Measurements from ENCODE around the gene GBX1.

The GBX1 gene

DNA sequence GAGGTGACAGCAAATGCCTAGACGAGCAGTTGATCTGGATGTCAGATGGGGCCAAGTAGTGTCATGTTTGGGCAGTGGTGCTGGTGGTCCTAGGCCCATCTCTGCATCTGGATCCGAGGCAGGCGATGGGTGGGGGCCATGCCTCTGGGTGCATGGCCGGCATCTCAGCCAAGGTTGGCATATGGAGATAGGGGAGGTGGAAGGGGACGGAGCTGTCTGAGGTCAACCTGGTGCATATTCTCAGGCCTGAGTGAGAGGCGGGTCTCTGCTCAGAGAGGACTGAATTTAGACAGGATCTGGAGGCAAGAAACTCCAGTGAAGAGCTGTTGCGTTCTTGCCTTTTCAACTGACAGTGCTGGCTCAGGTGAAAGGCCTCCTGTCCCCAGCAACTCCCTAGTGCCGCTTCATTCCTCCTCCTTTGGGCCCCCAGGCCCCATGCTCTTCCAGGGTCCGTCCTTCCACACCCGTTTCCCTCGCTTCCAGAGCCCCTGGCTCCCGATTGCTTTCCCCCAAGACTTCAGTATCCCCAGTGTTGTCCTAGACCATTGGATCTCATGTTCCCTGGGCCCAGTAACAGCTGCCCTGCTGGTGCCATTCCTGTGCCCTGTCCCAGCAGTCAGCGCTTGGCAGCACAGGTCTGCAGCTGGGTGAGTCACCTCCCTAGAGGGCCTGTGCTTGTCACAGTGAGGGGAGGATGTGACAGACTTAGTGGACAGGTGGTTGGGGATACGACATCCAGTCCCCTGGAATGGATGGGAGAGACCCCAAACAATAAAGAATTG, 32.6 kb downstream of the GBX1 start:
- H3K4me3 ChIP-seq (ENCODE audit: low read length): no peak overlapping the region
- H3K9ac ChIP-seq (ENCODE audit: low read depth, low read length): no peak overlapping the region
- H3K27ac ChIP-seq (ENCODE audit: low read length): no peak overlapping the region
- H3K4me1 ChIP-seq (ENCODE audit: insufficient read depth, low read length): peaks cover 6% of the 10 kb centered on the region; the same call in 1 of the 2 replicates
- H3K27me3 ChIP-seq (ENCODE audit: insufficient read depth, low read length): no peaks in the 10 kb centered on the region; the same call in 1 of the 2 replicates
- H3K36me3 ChIP-seq (ENCODE audit: insufficient read depth, low read depth, low read length): peaks cover 40% of the 10 kb centered on the region
- no peaks in the 10 kb centered on the region for H3K9me3 ChIP-seq (ENCODE audit: insufficient read depth, low read depth, low read length)

DNA sequence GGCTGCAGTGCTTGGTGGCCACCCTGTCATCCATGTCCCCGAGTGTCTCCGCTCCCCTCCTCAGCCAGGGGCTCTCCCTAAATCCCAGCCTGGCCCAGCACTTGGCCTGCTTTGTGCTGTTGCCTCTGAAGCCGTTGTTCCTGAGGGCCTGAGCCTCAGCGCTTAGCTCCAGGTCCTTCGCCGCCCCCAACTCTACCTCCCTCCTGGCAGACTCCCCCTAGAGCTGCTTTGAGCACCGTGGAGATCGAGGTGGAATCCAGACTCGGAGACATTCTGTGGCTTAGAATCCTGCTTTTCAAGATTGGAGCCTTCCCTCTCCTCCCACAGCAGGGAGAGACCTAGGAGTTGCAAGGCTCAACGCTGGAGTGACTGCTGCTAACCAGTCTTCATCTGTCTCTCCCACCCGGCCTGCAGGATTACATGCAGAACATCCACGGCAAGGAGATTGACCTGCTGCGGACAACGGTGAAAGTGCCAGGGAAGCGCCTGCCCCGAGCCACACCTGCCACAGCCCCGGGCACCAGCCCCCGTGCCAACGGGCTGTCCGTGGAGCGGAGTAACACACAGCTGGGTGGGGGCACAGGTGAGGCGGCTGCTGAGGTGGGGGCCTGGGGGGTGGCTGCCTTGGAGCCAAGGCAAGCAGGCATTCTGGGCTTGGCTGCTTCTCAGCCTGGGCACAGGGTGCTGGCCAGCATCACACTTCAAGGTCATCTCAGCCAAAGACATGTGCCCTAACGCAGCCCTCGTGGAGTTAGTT, 33.3 kb downstream of the GBX1 start:
- Histone ChIP-seq H3K36me3 (ENCODE audit: insufficient read depth, low read depth, low read length) (peaks cover 46% of the 10 kb centered on the region), H3K9ac (ENCODE audit: low read depth, low read length) (no peak overlapping the region), H3K27ac (ENCODE audit: low read length) (no peak overlapping the region), H3K9me3 (ENCODE audit: insufficient read depth, low read depth, low read length) (no peaks in the 10 kb centered on the region), H3K4me1 (ENCODE audit: insufficient read depth, low read length) (peaks cover 6% of the 10 kb centered on the region; the same call in 1 of the 2 replicates), H3K4me3 (ENCODE audit: low read length) (no peak overlapping the region), H3K27me3 (ENCODE audit: insufficient read depth, low read length) (no peaks in the 10 kb centered on the region)

DNA sequence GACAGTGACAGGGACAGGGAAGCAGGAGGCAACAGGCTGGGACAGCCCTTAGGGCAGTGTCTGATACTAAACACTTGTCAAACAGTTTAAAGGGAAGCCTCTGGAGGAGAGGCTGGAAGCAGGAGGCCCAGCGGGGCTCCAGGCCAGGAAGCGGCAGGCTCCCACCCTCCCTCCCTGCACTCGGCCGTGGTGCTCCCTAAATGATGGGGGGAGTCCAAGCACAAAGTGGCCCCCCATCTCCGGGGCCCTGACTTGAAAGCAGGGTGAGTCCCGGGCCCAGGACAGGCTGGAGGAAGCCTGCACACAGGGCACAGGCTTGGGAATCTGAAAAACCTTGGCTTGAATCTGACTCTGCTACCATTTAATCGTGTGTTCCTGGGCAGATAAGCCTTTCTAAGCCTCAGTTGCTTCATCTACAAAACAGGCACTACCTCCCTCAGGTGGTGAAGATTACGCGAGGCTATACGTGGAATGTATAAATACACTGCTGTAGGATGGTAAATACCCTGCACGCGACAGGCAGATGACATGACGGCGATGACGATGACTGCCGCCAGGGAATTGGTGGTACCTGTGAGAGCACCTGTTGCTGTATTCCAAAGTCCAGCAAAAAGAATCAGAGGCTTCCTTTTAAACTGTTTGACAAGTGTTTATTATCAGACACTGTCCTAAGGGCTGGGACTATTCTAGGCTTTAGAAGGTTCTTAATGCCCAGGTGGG, 34.1 kb downstream of the GBX1 start:
- no peak overlapping the region for H3K9ac ChIP-seq (ENCODE audit: low read depth, low read length)
- peaks cover 6% of the 10 kb centered on the region; the same call in 1 of the 2 replicates for H3K4me1 ChIP-seq (ENCODE audit: insufficient read depth, low read length)
- H3K27ac ChIP-seq (ENCODE audit: low read length): no peak overlapping the region
- no peak overlapping the region for H3K4me3 ChIP-seq (ENCODE audit: low read length)
- peaks cover 53% of the 10 kb centered on the region for H3K36me3 ChIP-seq (ENCODE audit: insufficient read depth, low read depth, low read length)
- no peaks in the 10 kb centered on the region for H3K27me3 ChIP-seq (ENCODE audit: insufficient read depth, low read length)
- H3K9me3 ChIP-seq (ENCODE audit: insufficient read depth, low read depth, low read length): no peaks in the 10 kb centered on the region

DNA sequence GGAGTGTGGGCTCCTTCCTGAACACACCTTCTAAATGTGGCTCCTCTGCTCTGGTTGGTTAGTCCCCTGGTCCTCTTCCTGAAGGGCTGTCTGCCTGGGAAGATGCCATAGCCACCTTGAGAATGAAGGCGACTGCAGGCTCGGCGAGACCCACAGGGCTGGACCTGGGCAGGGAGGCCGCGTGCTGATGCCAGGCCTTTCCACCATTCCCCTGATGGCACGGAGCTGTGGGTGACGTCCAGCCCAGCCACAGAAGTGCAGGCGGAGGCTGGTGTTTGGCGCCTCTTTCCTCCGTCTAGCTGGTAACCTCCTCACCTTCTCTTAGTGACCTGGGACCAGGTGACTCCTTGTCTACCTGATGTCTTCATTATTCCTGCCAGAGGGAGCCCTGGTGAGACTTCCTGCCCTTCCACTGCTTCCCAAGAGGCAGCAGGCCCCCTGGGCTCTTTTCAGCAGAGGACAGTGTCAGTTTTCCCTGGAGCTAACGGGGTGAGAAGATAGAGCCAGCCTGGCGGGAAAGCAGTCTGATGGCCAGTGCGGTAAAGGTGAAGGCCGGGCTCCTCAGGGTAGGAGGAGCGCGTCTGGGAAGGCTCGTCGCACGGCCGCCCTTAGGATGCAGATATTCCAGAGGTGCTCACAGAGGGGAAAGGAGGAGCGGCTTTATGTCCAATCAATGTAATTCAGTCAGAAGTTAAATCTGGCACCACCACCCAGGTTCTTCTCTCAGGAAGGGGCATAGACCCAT, 34.9 kb downstream of the GBX1 start:
- H3K4me3 ChIP-seq (ENCODE audit: low read length): no peak overlapping the region
- no peak overlapping the region for H3K27ac ChIP-seq (ENCODE audit: low read length)
- H3K36me3 ChIP-seq (ENCODE audit: insufficient read depth, low read depth, low read length): peaks cover 59% of the 10 kb centered on the region
- H3K4me1 ChIP-seq (ENCODE audit: insufficient read depth, low read length): 0 out of 2 replicates have a peak, but pooled peaks cover 2% of the 10 kb centered on the region
- H3K9ac ChIP-seq (ENCODE audit: low read depth, low read length): no peak overlapping the region
- H3K9me3 ChIP-seq (ENCODE audit: insufficient read depth, low read depth, low read length): no peaks in the 10 kb centered on the region
- peaks cover under 1% of the 10 kb centered on the region; the same call in 1 of the 2 replicates for H3K27me3 ChIP-seq (ENCODE audit: insufficient read depth, low read length)

DNA sequence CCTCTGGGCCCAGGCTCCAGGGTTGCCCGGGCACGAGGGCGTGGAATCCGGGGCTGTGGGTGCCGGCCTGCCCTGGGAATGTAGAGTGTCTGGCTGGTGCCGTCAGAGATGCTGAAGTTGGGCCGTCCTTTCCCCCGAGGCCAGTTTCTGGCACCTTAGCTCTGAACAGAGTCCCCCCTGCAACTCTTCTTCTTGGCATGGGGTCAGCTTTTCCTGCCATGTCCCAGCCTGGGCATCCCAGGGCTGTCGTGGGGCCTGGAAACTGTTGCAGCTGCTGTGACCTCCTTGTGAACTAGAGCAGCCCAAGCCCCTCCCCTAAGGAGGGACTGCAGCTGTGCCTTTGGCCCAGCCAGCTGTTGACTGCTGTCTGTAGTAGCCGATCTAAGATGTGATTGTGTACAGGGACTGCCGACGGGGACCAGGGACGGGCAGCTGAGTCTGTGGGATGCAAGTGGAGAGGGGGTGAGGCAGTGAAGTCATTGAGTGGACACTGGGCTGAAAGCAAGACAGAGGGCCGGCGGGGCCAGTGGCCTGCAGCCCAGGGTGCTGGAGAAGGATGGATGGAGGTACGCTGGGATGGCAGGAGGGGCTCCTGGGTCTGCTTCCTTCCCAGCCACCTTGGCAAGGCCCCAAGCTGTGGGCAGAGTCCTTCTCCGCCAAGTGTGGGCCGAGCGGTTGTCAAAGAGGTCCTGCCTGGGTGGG, 35.8 kb downstream of the GBX1 start:
- Histone ChIP-seq H3K4me1 (ENCODE audit: insufficient read depth, low read length) (peaks cover under 1% of the 10 kb centered on the region), H3K27me3 (ENCODE audit: insufficient read depth, low read length) (peaks cover 10% of the 10 kb centered on the region), H3K27ac (ENCODE audit: low read length) (no peak overlapping the region), H3K4me3 (ENCODE audit: low read length) (no peak overlapping the region), H3K9me3 (ENCODE audit: insufficient read depth, low read depth, low read length) (no peaks in the 10 kb centered on the region), H3K36me3 (ENCODE audit: insufficient read depth, low read depth, low read length) (peaks cover 59% of the 10 kb centered on the region), H3K9ac (ENCODE audit: low read depth, low read length) (no peak overlapping the region)

DNA sequence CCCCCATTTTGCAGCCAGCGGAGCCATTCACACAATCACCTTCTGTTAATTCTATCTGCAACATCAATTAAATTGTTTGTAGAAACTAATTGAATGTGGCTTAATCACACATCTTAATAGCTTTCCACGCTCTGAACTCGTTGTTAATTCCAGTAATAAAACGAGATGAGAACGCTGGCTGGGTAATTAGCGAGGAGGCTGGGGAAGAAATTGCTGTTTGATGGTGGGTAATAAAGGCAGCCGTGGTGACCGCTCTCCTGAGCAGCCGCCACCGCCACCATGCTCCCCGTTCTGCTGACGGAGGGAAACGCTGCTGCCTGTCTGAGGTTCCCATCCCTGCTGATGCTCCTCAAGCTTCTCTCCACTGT, 36.3 kb downstream of the GBX1 start:
- H3K4me3 ChIP-seq (ENCODE audit: low read length): no peak overlapping the region
- peaks cover 4% of the 10 kb centered on the region for H3K4me1 ChIP-seq (ENCODE audit: insufficient read depth, low read length)
- no peak overlapping the region for H3K9ac ChIP-seq (ENCODE audit: low read depth, low read length)
- H3K27me3 ChIP-seq (ENCODE audit: insufficient read depth, low read length): peaks cover 13% of the 10 kb centered on the region
- no peak overlapping the region for H3K27ac ChIP-seq (ENCODE audit: low read length)
- H3K36me3 ChIP-seq (ENCODE audit: insufficient read depth, low read depth, low read length): peaks cover 55% of the 10 kb centered on the region
- H3K9me3 ChIP-seq (ENCODE audit: insufficient read depth, low read depth, low read length): no peaks in the 10 kb centered on the region

DNA sequence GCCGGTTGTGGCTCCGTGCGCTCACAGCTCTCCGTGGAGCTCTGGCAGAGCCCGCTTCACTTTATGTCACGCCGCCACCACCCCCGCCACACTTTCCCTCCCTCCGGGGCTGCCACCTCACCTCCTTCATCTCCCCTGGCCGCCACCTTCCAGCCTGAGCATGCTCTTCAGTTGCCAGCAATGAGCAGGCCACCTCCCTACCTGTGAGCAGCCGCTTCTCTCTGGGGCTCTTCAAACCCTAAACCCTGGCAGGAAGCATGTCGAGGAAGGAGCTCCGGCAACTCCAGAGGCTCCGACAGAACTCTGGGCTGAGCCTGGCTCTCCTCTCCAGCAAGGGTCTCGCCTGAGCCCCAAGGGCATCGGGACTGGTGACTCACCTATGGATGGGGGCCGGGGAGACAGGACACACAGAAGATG, 36.7 kb downstream of the GBX1 start:
- no peak overlapping the region for H3K9ac ChIP-seq (ENCODE audit: low read depth, low read length)
- H3K27me3 ChIP-seq (ENCODE audit: insufficient read depth, low read length): peaks cover 13% of the 10 kb centered on the region
- H3K36me3 ChIP-seq (ENCODE audit: insufficient read depth, low read depth, low read length): peaks cover 53% of the 10 kb centered on the region
- no peak overlapping the region for H3K4me3 ChIP-seq (ENCODE audit: low read length)
- no peak overlapping the region for H3K27ac ChIP-seq (ENCODE audit: low read length)
- H3K9me3 ChIP-seq (ENCODE audit: insufficient read depth, low read depth, low read length): no peaks in the 10 kb centered on the region
- peaks cover 4% of the 10 kb centered on the region for H3K4me1 ChIP-seq (ENCODE audit: insufficient read depth, low read length)

DNA sequence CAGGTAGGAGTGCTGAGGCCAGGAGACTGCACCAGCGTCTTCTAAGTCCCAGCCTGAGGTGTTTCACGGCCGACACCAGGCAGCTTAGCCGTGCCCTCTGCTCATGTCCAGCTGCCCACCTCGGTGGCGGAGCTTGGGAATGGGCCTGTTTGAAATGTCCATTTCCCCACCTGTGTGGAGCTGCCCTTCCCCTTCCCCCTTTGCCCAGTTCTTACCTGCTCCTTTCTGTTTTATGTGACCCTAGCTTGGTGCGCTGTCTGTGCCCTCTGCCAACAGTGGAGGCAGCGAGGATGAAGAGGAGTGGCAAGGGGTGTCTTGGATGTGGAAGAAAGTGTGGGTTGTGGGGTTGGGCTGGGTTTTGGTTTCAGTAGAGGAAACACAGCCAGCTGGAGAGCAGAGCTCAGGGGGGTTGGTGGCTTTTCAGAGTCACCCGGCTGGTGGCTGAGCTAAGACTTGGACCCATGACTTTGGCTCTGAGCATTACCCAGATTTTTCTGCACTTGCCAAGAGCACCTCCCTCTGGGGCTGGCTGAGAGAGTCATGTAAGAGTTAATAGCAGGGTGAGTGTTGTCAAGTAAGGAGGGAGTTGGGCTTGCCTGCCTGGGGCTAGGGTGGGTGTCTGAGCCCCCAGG, 37.4 kb downstream of the GBX1 start:
- Histone ChIP-seq H3K4me1 (ENCODE audit: insufficient read depth, low read length) (peaks cover 6% of the 10 kb centered on the region), H3K27ac (ENCODE audit: low read length) (no peak overlapping the region), H3K9me3 (ENCODE audit: insufficient read depth, low read depth, low read length) (no peaks in the 10 kb centered on the region), H3K36me3 (ENCODE audit: insufficient read depth, low read depth, low read length) (peaks cover 49% of the 10 kb centered on the region), H3K27me3 (ENCODE audit: insufficient read depth, low read length) (peaks cover 14% of the 10 kb centered on the region), H3K4me3 (ENCODE audit: low read length) (no peak overlapping the region), H3K9ac (ENCODE audit: low read depth, low read length) (no peak overlapping the region)

DNA sequence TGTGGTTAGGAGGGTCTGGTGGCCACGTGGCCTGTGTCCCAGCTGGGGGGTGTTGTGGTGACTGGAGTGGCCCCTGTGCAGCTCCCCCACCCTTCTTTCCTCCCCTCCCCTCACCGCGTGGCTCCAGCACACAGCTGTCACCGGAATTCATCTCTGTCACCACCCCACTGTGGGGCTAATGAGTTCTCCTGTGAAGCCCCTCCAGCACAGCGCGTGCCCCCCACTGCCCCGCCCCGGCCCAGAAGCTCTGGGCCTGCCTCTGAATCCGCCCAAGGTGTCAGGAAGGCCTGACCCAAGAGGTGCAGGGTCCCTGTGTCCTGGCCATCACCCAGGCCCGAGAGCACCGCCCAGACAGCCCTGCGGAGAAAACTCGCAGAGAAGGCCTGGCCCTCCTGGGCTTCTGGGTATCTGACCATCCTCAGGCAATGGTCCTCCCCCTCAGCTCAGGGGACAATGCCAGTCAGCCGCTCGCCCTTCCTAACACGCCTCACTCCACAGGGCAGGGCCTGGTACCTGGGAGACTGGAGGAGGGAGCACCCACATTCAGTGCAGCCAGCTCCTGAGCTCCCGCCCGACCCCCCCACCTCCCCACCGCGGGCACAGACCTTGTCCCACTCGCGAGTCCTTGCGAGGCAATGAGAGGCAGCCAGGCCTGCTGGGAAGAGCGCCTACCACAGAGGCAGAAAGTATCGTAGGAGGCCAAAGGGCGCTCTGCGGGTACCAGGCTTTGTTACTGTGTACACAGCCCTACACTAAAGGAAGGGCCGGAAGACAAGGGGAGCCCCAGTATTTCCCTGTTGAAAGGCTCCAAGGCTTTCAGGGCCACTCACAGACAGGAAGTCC, 38.2 kb downstream of the GBX1 start:
- Histone ChIP-seq H3K36me3 (ENCODE audit: insufficient read depth, low read depth, low read length) (peaks cover 42% of the 10 kb centered on the region), H3K4me3 (ENCODE audit: low read length) (no peak overlapping the region), H3K27ac (ENCODE audit: low read length) (no peak overlapping the region), H3K27me3 (ENCODE audit: insufficient read depth, low read length) (peaks cover 21% of the 10 kb centered on the region), H3K4me1 (ENCODE audit: insufficient read depth, low read length) (peaks cover 10% of the 10 kb centered on the region), H3K9ac (ENCODE audit: low read depth, low read length) (no peak overlapping the region), H3K9me3 (ENCODE audit: insufficient read depth, low read depth, low read length) (no peaks in the 10 kb centered on the region)

DNA sequence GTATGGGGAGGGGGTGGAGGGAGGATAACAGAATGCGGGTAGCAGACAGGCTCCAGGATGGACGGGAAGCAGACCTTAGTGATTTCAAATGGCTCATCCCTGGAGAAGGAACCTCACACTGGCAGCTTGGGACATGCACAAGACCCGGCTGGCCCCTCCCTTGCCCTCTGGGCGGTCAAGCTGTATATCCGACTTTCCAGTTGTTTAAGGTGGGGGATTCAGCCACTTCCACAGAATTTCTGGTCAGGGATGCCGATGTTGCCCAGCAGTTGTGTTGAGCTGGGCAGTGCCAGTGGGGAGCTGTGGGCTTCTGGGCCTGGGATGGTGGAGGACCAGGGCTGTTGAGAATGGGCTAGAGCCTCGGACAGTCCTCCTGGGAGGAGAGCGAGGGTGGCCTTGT, 38.8 kb downstream of the GBX1 start:
- Histone ChIP-seq H3K36me3 (ENCODE audit: insufficient read depth, low read depth, low read length) (peaks cover 36% of the 10 kb centered on the region), H3K4me1 (ENCODE audit: insufficient read depth, low read length) (peaks cover 10% of the 10 kb centered on the region), H3K27me3 (ENCODE audit: insufficient read depth, low read length) (peaks cover 24% of the 10 kb centered on the region), H3K4me3 (ENCODE audit: low read length) (no peak overlapping the region), H3K9me3 (ENCODE audit: insufficient read depth, low read depth, low read length) (no peaks in the 10 kb centered on the region), H3K9ac (ENCODE audit: low read depth, low read length) (no peak overlapping the region), H3K27ac (ENCODE audit: low read length) (no peak overlapping the region)

Measured in iPS-20b (cell line).